Transverse colon (tissue), 4 donors: ENCODE data around the gene CFD.

ENCODE experiments used
- CTCF ChIP-seq, 5 experiments: fragments of 200-600 bp in 3 of 5; fragments of 450-650 bp in 2 of 5; sonication (generic) in 3 of 5; IDR thresholded peaks; 1 replicate in 2 of 5; 2 replicates in 3 of 5; pipeline ENCODE4 v1.5.1; 2016 to 2017; ENCODE audit warnings: antibody characterized with exemption in 5 of 5, inconsistent platforms in 3 of 5, mild to moderate bottlenecking in 2 of 5, moderate library complexity in 1 of 5
- POLR2A ChIP-seq: fragments of 450-650 bp; IDR thresholded peaks from one replicate; pipeline ENCODE4 v1.6.1; 2016; ENCODE audit warnings: antibody characterized with exemption, mild to moderate bottlenecking, moderate library complexity
- POLR2AphosphoS5 ChIP-seq, 3 donors: sonication (generic); formaldehyde crosslinking; IDR thresholded peaks; one replicate each; pipeline ENCODE4 v1.6.1; 2016; ENCODE audit warnings: antibody characterized with exemption in 3 of 3

- TF ChIP-seq POLR2A (no peak), CTCF (IDR thresholded peaks at IDR 0.05) (no peak), POLR2AphosphoS5 (IDR thresholded peaks at IDR 0.05) (no peak)
These were observed 7.4 kb downstream of the CFD start for GRCh38 chr19:866769-867300.
